GM12874 (cell line): ENCODE results near the gene LMX1A.

Experiments used
- CTCF ChIP-seq: IDR thresholded peaks from 2 replicates; pipeline ENCODE4 v1.5.1; 2011; ENCODE audit warnings: low read depth, mild to moderate bottlenecking, control low read depth, low read length, moderate library complexity; ENCODE audit not compliant: insufficient read depth

The LMX1A gene

GRCh38 chr1:165345502-165345901 is 11.0 kb downstream of the LMX1A start:
- TF ChIP-seq CTCF, result no peak

- no peak for TF ChIP-seq CTCF
Observed at GRCh38 chr1:165344736-165345135, 11.8 kb downstream of the LMX1A start.

- TF ChIP-seq CTCF, result no peak
Observed at GRCh38 chr1:165344198-165344597, 12.3 kb downstream of the LMX1A start.

- TF ChIP-seq CTCF, result no peak
Observed at GRCh38 chr1:165342587-165342986, 13.9 kb downstream of the LMX1A start.

- no peak for TF ChIP-seq CTCF
Observed at GRCh38 chr1:165342168-165342567, 14.3 kb downstream of the LMX1A start.

GRCh38 chr1:165339164-165339563 is 17.4 kb downstream of the LMX1A start:
- TF ChIP-seq CTCF, result no peak

GRCh38 chr1:165330483-165330882 is 26.0 kb downstream of the LMX1A start:
- no peak for TF ChIP-seq CTCF

GRCh38 chr1:165329104-165329503 is 27.4 kb downstream of the LMX1A start:
- no peak for TF ChIP-seq CTCF
